Measurements from ENCODE around the gene FKBP7. TPM values are rescaled to one million over a fixed set of nuclear protein-coding genes. Genes with fewer than 3 reads are reported as not detected.
A peak's percentile ranks its signal among the peaks of the same experiment; 100 is the strongest.

The FKBP7 gene
- total RNA-seq, 1 donor from 2014 or later: 34.1 TPM

GRCh38 chr2:178419123-178419522 is 59.3 kb downstream of the FKBP7 start:
- H3K36me3 Mint-ChIP-seq: peaks cover 9% of the 10 kb centered on the region
- no peak overlapping the region for H3K27ac Mint-ChIP-seq
- H3K9me3 Mint-ChIP-seq: no peaks in the 10 kb centered on the region
- no peak overlapping the region for H3K4me3 Mint-ChIP-seq
- H3K27me3 Mint-ChIP-seq: peaks cover 7% of the 10 kb centered on the region
- peaks cover 10% of the 10 kb centered on the region for H3K4me1 Mint-ChIP-seq (ENCODE audit: unreplicated experiment)
- no peak for DNase-seq (ENCODE audit: extremely low spot score, unreplicated experiment)
- TF ChIP-seq CTCF (conservative IDR thresholded peaks at IDR 0.05): peak; percentile 54

- H3K4me1 Mint-ChIP-seq (ENCODE audit: unreplicated experiment): peaks cover 13% of the 10 kb centered on the region
- peaks cover 7% of the 10 kb centered on the region for H3K27me3 Mint-ChIP-seq
- TF ChIP-seq CTCF (conservative IDR thresholded peaks at IDR 0.05): no peak
- DNase-seq (ENCODE audit: extremely low spot score, unreplicated experiment): no peak
- no peaks in the 10 kb centered on the region for H3K9me3 Mint-ChIP-seq
- H3K36me3 Mint-ChIP-seq: peaks cover 9% of the 10 kb centered on the region
- no peak overlapping the region for H3K27ac Mint-ChIP-seq
- H3K4me3 Mint-ChIP-seq: no peak overlapping the region
Observed at GRCh38 chr2:178418426-178418825, 60.0 kb downstream of the FKBP7 start.

- H3K4me3 Mint-ChIP-seq: no peak overlapping the region
- peaks cover 13% of the 10 kb centered on the region for H3K4me1 Mint-ChIP-seq (ENCODE audit: unreplicated experiment)
- no peak overlapping the region for H3K27ac Mint-ChIP-seq
- no peak for DNase-seq (ENCODE audit: extremely low spot score, unreplicated experiment)
- H3K27me3 Mint-ChIP-seq: peaks cover 7% of the 10 kb centered on the region
- TF ChIP-seq CTCF (conservative IDR thresholded peaks at IDR 0.05): no peak
- peaks cover 9% of the 10 kb centered on the region for H3K36me3 Mint-ChIP-seq
- no peaks in the 10 kb centered on the region for H3K9me3 Mint-ChIP-seq
Observed at GRCh38 chr2:178417916-178418315, 60.5 kb downstream of the FKBP7 start.

GRCh38 chr2:178415979-178416378 is 62.4 kb downstream of the FKBP7 start:
- no peak for TF ChIP-seq CTCF (conservative IDR thresholded peaks at IDR 0.05)
- peaks cover 13% of the 10 kb centered on the region for H3K4me1 Mint-ChIP-seq (ENCODE audit: unreplicated experiment)
- H3K27ac Mint-ChIP-seq: no peak overlapping the region
- peaks cover 4% of the 10 kb centered on the region for H3K36me3 Mint-ChIP-seq
- peaks cover 7% of the 10 kb centered on the region for H3K27me3 Mint-ChIP-seq
- H3K9me3 Mint-ChIP-seq: no peaks in the 10 kb centered on the region
- H3K4me3 Mint-ChIP-seq: no peak overlapping the region
- no peak for DNase-seq (ENCODE audit: extremely low spot score, unreplicated experiment)

GRCh38 chr2:178414266-178415247 is 63.8 kb downstream of the FKBP7 start:
- H3K9me3 Mint-ChIP-seq: no peaks in the 10 kb centered on the region
- peak; percentile 93 for TF ChIP-seq CTCF (conservative IDR thresholded peaks at IDR 0.05)
- no peaks in the 10 kb centered on the region for H3K36me3 Mint-ChIP-seq
- H3K4me1 Mint-ChIP-seq (ENCODE audit: unreplicated experiment): peaks cover 13% of the 10 kb centered on the region
- H3K4me3 Mint-ChIP-seq: peak overlapping the region; percentile 91
- peak overlapping the region; percentile 90 for H3K27ac Mint-ChIP-seq
- peak; percentile 89 for DNase-seq (ENCODE audit: extremely low spot score, unreplicated experiment)
- H3K27me3 Mint-ChIP-seq: peaks cover 7% of the 10 kb centered on the region

Other genes starting within 250 kb of the FKBP7 start
- gene PRKRA, start 27.4 kb downstream of the FKBP7 start, total RNA-seq (ENCODE audit: low replicate concordance): 52.2 and 69.5 TPM in 2 replicates
- gene PJVK, start 27.2 kb downstream of the FKBP7 start, total RNA-seq (ENCODE audit: low replicate concordance): 2.3 and 8.0 TPM in 2 replicates
- gene PLEKHA3, start 1.9 kb upstream of the FKBP7 start, total RNA-seq (ENCODE audit: low replicate concordance): 16.2 and 20.7 TPM in 2 replicates